IMR-90 (cell line): Measurements from ENCODE around the gene KCNH2. TPM values are rescaled to one million over a fixed set of nuclear protein-coding genes. Genes with fewer than 3 reads are reported as not detected.

Experiments used
- ATAC-seq: fragments of 200-7000 bp; cut with Tn5 transposase; 2 replicates; pipeline ENCODE4 v1.9.1; 2020; ENCODE audit warnings: low read depth, mild to moderate bottlenecking, moderate library complexity
- BruUV-seq: library from RNA; stranded (reverse); fragments of 400-500 nt; replicated peaks from 2 replicates; lab custom pipeline; 2021; lab: Mats Ljungman, UMichigan
- CTCF ChIA-PET: fragments of 300-600 bp; formaldehyde crosslinking; extraction: SDS; loops from one replicate; lab custom pipeline; 2021; ENCODE audit warnings: antibody characterized with exemption; lab: Yijun Ruan, JAX
- POLR2A ChIA-PET: fragments of 300-600 bp; sonication (Branson Sonifier 250); formaldehyde crosslinking; loops from one replicate; lab custom pipeline; 2022; ENCODE audit warnings: antibody characterized with exemption; ENCODE audit not compliant: unreplicated experiment; lab: Charles Lee
- DNase-seq: peaks from one replicate; pipeline ENCODE4 v3.0.0; 2013
- H2AFZ ChIP-seq: replicated peaks from 2 replicates; pipeline ENCODE3; 2013; ENCODE audit warnings: low read length, mild to moderate bottlenecking; ENCODE audit not compliant: poor library complexity
- H2AK5ac ChIP-seq: 2 replicates; pipeline ENCODE4 v1.6.1; 2013; ENCODE audit warnings: low read depth, low read length, inconsistent platforms
- H2AK9ac ChIP-seq: replicated peaks from 2 replicates; pipeline ENCODE3; 2013; ENCODE audit warnings: mild to moderate bottlenecking, low read depth, low read length, moderate library complexity; ENCODE audit not compliant: poor library complexity
- H2BK120ac ChIP-seq: 2 replicates; pipeline ENCODE4 v1.6.1; 2013; ENCODE audit warnings: low read depth, low read length, inconsistent platforms
- H2BK15ac ChIP-seq: 3 replicates; pipeline ENCODE4 v1.6.1; 2013; ENCODE audit warnings: low read depth, low read length, inconsistent platforms
- H2BK20ac ChIP-seq: 2 replicates; pipeline ENCODE4 v1.6.1; 2013; ENCODE audit warnings: low read depth, mild to moderate bottlenecking, inconsistent platforms, low read length, moderate library complexity
- H2BK5ac ChIP-seq: 2 replicates; pipeline ENCODE4 v1.6.1; 2013; ENCODE audit warnings: mild to moderate bottlenecking, low read depth, low read length, inconsistent platforms; ENCODE audit not compliant: poor library complexity, severe bottlenecking
- H3K14ac ChIP-seq: replicated peaks from 2 replicates; pipeline ENCODE4 v1.6.1; 2013; ENCODE audit warnings: low read depth, low read length, inconsistent platforms
- H3K18ac ChIP-seq: 2 replicates; pipeline ENCODE4 v1.6.1; 2013; ENCODE audit warnings: low read depth, low read length, control low read depth
- H3K23ac ChIP-seq: 2 replicates; pipeline ENCODE4 v1.6.1; 2013; ENCODE audit warnings: low read depth, low read length, inconsistent platforms
- H3K27ac ChIP-seq: 2 replicates; pipeline ENCODE4 v1.5.1; 2013; ENCODE audit warnings: mild to moderate bottlenecking, control low read depth, low read length; ENCODE audit not compliant: insufficient read depth
- H3K27me3 ChIP-seq: 2 replicates; pipeline ENCODE4 v1.6.1; 2013; ENCODE audit warnings: low read length; ENCODE audit not compliant: control insufficient read depth, insufficient read depth
- H3K36me3 ChIP-seq: 2 replicates; pipeline ENCODE4 v1.6.1; 2013; ENCODE audit warnings: low read length, mixed read lengths; ENCODE audit not compliant: control insufficient read depth, insufficient read depth
- H3K4ac ChIP-seq: 2 replicates; pipeline ENCODE4 v1.6.1; 2013; ENCODE audit warnings: low read depth, low read length, inconsistent platforms
- H3K4me1 ChIP-seq: 2 replicates; pipeline ENCODE4 v1.6.1; 2013; ENCODE audit warnings: low read length, mixed read lengths; ENCODE audit not compliant: control insufficient read depth, insufficient read depth
- H3K4me2 ChIP-seq: 2 replicates; pipeline ENCODE4 v1.6.1; 2013; ENCODE audit warnings: low read depth, mild to moderate bottlenecking, control low read depth, low read length, moderate library complexity
- H3K4me3 ChIP-seq: 2 replicates; pipeline ENCODE4 v1.5.1; 2013; ENCODE audit warnings: low read depth, mild to moderate bottlenecking, control low read depth, low read length, moderate library complexity; ENCODE audit not compliant: insufficient read depth
- H3K56ac ChIP-seq: 2 replicates; pipeline ENCODE4 v1.6.1; 2013; ENCODE audit warnings: low read length, inconsistent platforms; ENCODE audit not compliant: insufficient read depth; ENCODE audit errors: extremely low read depth
- H3K79me1 ChIP-seq, 2 experiments: 2 replicates each; pipeline ENCODE4 v1.6.1; 2013; ENCODE audit warnings: low read length in 2 of 2, inconsistent platforms in 1 of 2, low read depth in 1 of 2
- H3K9ac ChIP-seq: 2 replicates; pipeline ENCODE4 v1.6.1; 2013; ENCODE audit warnings: low read depth, low read length, control low read depth
- H3K9me1 ChIP-seq: 2 replicates; pipeline ENCODE4 v1.6.1; 2013; ENCODE audit warnings: low read length, inconsistent platforms; ENCODE audit not compliant: insufficient read depth
- H3K9me3 ChIP-seq: 2 replicates; pipeline ENCODE4 v1.6.1; 2013; ENCODE audit warnings: low read length; ENCODE audit not compliant: control insufficient read depth, insufficient read depth
- H4K20me1 ChIP-seq: 2 replicates; pipeline ENCODE4 v1.6.1; 2013; ENCODE audit warnings: low read length, inconsistent platforms; ENCODE audit not compliant: insufficient read depth
- H4K5ac ChIP-seq: 2 replicates; pipeline ENCODE4 v1.6.1; 2013; ENCODE audit warnings: mild to moderate bottlenecking, low read depth, low read length, control low read depth
- H4K8ac ChIP-seq, 2 experiments: 2 replicates each; pipeline ENCODE4 v1.6.1; 2013; ENCODE audit warnings: low read depth in 2 of 2, low read length in 2 of 2, control low read depth in 1 of 2, inconsistent platforms in 1 of 2
- H4K91ac ChIP-seq: 2 replicates; pipeline ENCODE4 v1.6.1; 2013; ENCODE audit warnings: low read depth, low read length, inconsistent platforms; ENCODE audit not compliant: insufficient read depth
- FOS ChIP-seq: fragments of 150-350 bp; IDR thresholded peaks from 2 replicates; pipeline ENCODE4 v1.6.1; 2016; ENCODE audit warnings: low read depth, low read length
- MXI1 ChIP-seq: IDR thresholded peaks from 2 replicates; pipeline ENCODE4 v1.6.1; 2012; ENCODE audit warnings: low read depth, mild to moderate bottlenecking, low read length, moderate library complexity, borderline replicate concordance
- WGBS, 2 experiments: methylation state at CpG; one replicate each; pipeline versions ENCODE4 v1.1.5 to v1.1.7; 2013; ENCODE audit warnings: missing lambda C conversion rate in 2 of 2; ENCODE audit not compliant: insufficient read length in 1 of 2; ENCODE audit errors: extremely low coverage in 2 of 2; 5-methylcytosine and 5-hydroxymethylcytosine counted together
- dilution Hi-C: fragments of 300-500 bp; cut with HindIII; formaldehyde crosslinking; loops from one replicate; pipeline ENCODE4 v1.14.3; 2018; ENCODE audit warnings: low sequenced_read_pairs; ENCODE audit not compliant: unreplicated experiment
- in situ Hi-C: fragments of 300-500 bp; cut with MboI; formaldehyde crosslinking; loops from 3 replicates; pipeline ENCODE4 v1.14.3; 2019; ENCODE audit warnings: low sequenced_read_pairs, inconsistent platforms, mixed read lengths
- intact Hi-C: fragments of 100-400 bp; cut with micrococcal nuclease; formaldehyde crosslinking; loops from 2 replicates; pipeline ENCODE4 v1.10.0; 2022
- polyA plus RNA-seq, 3 experiments: library from polyadenylated mRNA; depleted of rRNA; stranded (reverse); fragments of >200 nt; gene quantifications; 2 replicates each; pipeline ENCODE4 v1.2.3, GENCODE V29; 2012; ENCODE audit warnings: low replicate concordance in 1 of 3
- total RNA-seq: library from RNA; depleted of rRNA; stranded (reverse); fragments of >200 nt; gene quantifications from 2 replicates; pipeline ENCODE4 v1.2.3, GENCODE V29; 2012
- TF ChIP-seq, protein P1 (sequence below): conservative IDR thresholded peaks from 2 replicates; pipeline ENCODE4 v1.5.1; 2012; ENCODE audit warnings: mild to moderate bottlenecking, low read depth, low read length, improper control_type of control experiment

KCNH2 gene
- total and polyA plus RNA-seq, 2 of the 4 experiments (the other 2 are of a cell fraction): 0.90 to 2.1 TPM

DNA sequence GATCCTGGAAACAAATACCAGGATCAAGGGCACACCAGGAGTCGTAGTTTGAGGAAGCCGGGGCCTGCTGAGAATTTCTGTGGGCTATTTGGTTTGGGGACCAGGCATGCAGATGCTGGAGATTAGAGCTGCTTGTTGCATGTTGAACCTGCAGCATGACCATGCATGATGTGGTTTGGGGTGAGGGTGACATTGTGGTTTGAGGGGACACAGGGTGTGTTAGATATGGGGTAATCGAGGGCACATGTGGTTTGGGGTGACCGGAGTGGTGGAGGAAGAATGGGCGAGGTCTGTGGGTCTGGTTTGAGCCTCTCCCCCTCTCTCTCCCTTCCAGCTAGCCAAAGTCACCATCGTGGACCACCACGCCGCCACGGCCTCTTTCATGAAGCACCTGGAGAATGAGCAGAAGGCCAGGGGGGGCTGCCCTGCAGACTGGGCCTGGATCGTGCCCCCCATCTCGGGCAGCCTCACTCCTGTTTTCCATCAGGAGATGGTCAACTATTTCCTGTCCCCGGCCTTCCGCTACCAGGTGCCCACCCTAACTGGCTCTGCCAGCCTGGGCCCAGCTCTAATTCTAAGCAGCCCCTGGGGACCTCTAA lies 22.9 kb upstream of the KCNH2 start:
- Histone ChIP-seq H2BK120ac (no peak overlapping the region), H4K8ac (no peak overlapping the region), H2BK5ac (no peak overlapping the region), H3K4ac (no peak overlapping the region), H2BK15ac (no peak overlapping the region), H2AK9ac (no peak overlapping the region), H3K9ac (no peak overlapping the region), H3K23ac (no peak overlapping the region), H3K27ac (no peak overlapping the region), H3K14ac (no peak overlapping the region), H4K91ac (no peak overlapping the region), H3K36me3 (no peaks in the 10 kb centered on the region), H3K9me3 (no peaks in the 10 kb centered on the region), H2AK5ac (no peak overlapping the region), H3K9me1 (no peaks in the 10 kb centered on the region), H3K18ac (no peak overlapping the region), H3K4me1 (peaks cover 2% of the 10 kb centered on the region; the same call in 1 of the 2 replicates), H3K4me2 (no peak overlapping the region), H3K4me3 (no peak overlapping the region), H3K27me3 (peaks cover 15% of the 10 kb centered on the region), H2BK20ac (no peak overlapping the region), H2AFZ (no peak overlapping the region), H3K56ac (no peak overlapping the region), H3K79me1 (no peaks in the 10 kb centered on the region), H4K5ac (no peak overlapping the region), H4K20me1 (no peaks in the 10 kb centered on the region)
- CTCF ChIA-PET: no interaction called here
- DNase-seq (no peak), ATAC-seq (no peak)
- POLR2A ChIA-PET: no interaction called here
- no TSS peak for BruUV-seq
- intact Hi-C loops (no loop called here), dilution Hi-C loops (no loop called here), in situ Hi-C loops (no loop called here)
- TF ChIP-seq, protein P1, sequence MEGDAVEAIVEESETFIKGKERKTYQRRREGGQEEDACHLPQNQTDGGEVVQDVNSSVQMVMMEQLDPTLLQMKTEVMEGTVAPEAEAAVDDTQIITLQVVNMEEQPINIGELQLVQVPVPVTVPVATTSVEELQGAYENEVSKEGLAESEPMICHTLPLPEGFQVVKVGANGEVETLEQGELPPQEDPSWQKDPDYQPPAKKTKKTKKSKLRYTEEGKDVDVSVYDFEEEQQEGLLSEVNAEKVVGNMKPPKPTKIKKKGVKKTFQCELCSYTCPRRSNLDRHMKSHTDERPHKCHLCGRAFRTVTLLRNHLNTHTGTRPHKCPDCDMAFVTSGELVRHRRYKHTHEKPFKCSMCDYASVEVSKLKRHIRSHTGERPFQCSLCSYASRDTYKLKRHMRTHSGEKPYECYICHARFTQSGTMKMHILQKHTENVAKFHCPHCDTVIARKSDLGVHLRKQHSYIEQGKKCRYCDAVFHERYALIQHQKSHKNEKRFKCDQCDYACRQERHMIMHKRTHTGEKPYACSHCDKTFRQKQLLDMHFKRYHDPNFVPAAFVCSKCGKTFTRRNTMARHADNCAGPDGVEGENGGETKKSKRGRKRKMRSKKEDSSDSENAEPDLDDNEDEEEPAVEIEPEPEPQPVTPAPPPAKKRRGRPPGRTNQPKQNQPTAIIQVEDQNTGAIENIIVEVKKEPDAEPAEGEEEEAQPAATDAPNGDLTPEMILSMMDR: no peak
- TF ChIP-seq FOS (no peak), MXI1 (no peak)
- WGBS, 2 experiments: 75% methylated on average over 4 of the region's 13 CpGs; no CpG with 5 or more reads in 1 of the 2 experiments
